Measurements from ENCODE around the gene PRDM11. TPM values are rescaled to one million over a fixed set of nuclear protein-coding genes. Genes with fewer than 3 reads are reported as not detected.

The PRDM11 gene
- total RNA-seq, 2 donors from 2014 or later, result 10.4 to 15.2 TPM

DNA sequence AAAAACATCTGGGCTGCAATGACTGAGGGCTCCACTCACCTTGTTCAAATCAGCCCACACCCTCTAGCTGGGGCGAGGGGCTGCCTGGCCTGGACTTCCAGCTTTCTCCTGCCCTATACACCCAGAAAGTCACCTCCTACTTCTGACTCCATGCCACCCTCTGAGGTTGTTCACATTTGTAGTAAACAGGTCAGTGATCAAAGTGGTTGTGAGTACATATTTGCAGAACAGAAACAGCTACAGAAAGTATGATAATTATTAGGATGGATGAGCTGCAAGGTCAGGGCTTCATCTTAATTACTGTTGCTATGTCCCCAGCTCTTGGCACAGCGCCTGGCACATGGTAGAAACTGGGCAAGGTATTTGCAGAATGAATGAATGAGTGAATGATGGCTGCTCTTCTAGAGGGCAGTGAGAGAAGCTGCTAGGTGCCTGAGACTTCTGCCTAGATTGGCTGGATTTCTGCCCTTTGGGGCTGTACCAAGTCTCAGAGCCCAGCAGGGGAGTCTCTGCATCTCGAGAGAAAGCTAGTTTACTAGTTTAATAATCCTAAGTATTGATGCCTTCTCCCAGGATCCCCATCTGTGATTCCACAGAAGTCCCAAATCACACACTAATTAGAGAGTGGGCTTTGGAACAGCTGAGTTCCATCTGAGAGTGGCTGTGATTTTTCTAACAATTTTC lies 103.7 kb downstream of the PRDM11 start:
- Histone ChIP-seq H3K27me3 (ENCODE audit: control insufficient read depth, insufficient read depth, low read length, poor library complexity, severe bottlenecking) (no peaks in the 10 kb centered on the region), H3K27ac (ENCODE audit: low read depth, low read length) (no peak overlapping the region), H3K36me3 (ENCODE audit: control insufficient read depth, insufficient read depth, low read length) (no peaks in the 10 kb centered on the region), H3K9me3 (ENCODE audit: control insufficient read depth, low read length) (no peaks in the 10 kb centered on the region), H3K4me1 (ENCODE audit: control insufficient read depth, insufficient read depth, low read length) (no peaks in the 10 kb centered on the region), H3K9ac (ENCODE audit: extremely low read depth, low read length, poor library complexity, severe bottlenecking) (no peak overlapping the region), H3K4me3 (ENCODE audit: low read length) (no peak overlapping the region)
- TF ChIP-seq, protein P1, sequence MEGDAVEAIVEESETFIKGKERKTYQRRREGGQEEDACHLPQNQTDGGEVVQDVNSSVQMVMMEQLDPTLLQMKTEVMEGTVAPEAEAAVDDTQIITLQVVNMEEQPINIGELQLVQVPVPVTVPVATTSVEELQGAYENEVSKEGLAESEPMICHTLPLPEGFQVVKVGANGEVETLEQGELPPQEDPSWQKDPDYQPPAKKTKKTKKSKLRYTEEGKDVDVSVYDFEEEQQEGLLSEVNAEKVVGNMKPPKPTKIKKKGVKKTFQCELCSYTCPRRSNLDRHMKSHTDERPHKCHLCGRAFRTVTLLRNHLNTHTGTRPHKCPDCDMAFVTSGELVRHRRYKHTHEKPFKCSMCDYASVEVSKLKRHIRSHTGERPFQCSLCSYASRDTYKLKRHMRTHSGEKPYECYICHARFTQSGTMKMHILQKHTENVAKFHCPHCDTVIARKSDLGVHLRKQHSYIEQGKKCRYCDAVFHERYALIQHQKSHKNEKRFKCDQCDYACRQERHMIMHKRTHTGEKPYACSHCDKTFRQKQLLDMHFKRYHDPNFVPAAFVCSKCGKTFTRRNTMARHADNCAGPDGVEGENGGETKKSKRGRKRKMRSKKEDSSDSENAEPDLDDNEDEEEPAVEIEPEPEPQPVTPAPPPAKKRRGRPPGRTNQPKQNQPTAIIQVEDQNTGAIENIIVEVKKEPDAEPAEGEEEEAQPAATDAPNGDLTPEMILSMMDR (conservative IDR thresholded peaks at IDR 0.05), result no peak
- WGBS, 2 experiments (ENCODE audit: insufficient coverage in 1 of 2, insufficient read length in 1 of 2), result 89% methylated on average over 3 of the region's 3 CpGs; no CpG with 5 or more reads in 1 of the 2 experiments
- H3K9me3 Mint-ChIP-seq, result no peaks in the 10 kb centered on the region
- no peaks in the 10 kb centered on the region for H3K36me3 Mint-ChIP-seq (ENCODE audit: low read depth)
- H3K27ac Mint-ChIP-seq, result no peak overlapping the region
- peaks cover 2% of the 10 kb centered on the region for H3K27me3 Mint-ChIP-seq (ENCODE audit: insufficient read depth)
- H3K4me3 Mint-ChIP-seq, result no peak overlapping the region
- peaks cover 2% of the 10 kb centered on the region for H3K4me1 Mint-ChIP-seq
- DNase-seq, result no peak

GRCh38 chr11:45252134-45252856 lies 105.9 kb downstream of the PRDM11 start:
- peak; percentile 96 for DNase-seq

DNA sequence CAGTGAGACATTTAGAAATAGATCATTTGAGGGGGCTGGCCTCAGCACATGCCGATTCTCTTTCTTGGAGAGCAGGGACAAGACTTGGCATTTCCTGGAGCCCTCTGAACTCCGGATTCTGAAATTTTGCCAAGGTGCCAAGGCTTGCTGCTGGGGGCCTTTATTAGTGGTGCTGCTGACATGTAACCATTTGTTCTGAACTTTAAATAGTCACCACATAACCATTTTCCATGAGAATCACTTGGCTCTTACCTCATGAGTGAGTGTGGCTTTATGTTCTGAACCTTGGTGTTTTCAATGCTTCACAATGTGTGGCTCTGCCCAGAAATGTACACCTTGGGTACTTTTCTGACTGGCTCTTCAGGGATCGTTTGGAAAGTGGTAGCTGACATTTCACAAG lies 106.4 kb downstream of the PRDM11 start:
- H3K9ac ChIP-seq (ENCODE audit: extremely low read depth, low read length, poor library complexity, severe bottlenecking), result no peak overlapping the region
- no peak overlapping the region for H3K4me3 ChIP-seq (ENCODE audit: low read length)
- Mint-ChIP-seq H3K9me3 (no peaks in the 10 kb centered on the region), H3K4me3 (no peak overlapping the region), H3K27me3 (ENCODE audit: insufficient read depth) (no peaks in the 10 kb centered on the region), H3K27ac (no peak overlapping the region), H3K4me1 (no peaks in the 10 kb centered on the region), H3K36me3 (ENCODE audit: low read depth) (no peaks in the 10 kb centered on the region)
- H3K27me3 ChIP-seq (ENCODE audit: control insufficient read depth, insufficient read depth, low read length, poor library complexity, severe bottlenecking), result no peaks in the 10 kb centered on the region
- no peak overlapping the region for H3K27ac ChIP-seq (ENCODE audit: low read depth, low read length)
- DNase-seq, result peak; percentile 24
- H3K4me1 ChIP-seq (ENCODE audit: control insufficient read depth, insufficient read depth, low read length), result no peaks in the 10 kb centered on the region
- 90 to 93% methylated on average over 2 to 3 of the region's 3 CpGs for WGBS, 2 experiments (ENCODE audit: insufficient coverage in 1 of 2, insufficient read length in 1 of 2)
- H3K9me3 ChIP-seq (ENCODE audit: control insufficient read depth, low read length), result no peaks in the 10 kb centered on the region
- TF ChIP-seq, protein P1 (conservative IDR thresholded peaks at IDR 0.05), result no peak
- no peaks in the 10 kb centered on the region for H3K36me3 ChIP-seq (ENCODE audit: control insufficient read depth, insufficient read depth, low read length)

More at GRCh38 chr11:45252134-45252856, 105.9 kb downstream of the PRDM11 start:
- Mint-ChIP-seq H3K4me3 (no peak overlapping the region), H3K27ac (no peak overlapping the region), H3K36me3 (ENCODE audit: low read depth) (no peaks in the 10 kb centered on the region), H3K27me3 (ENCODE audit: insufficient read depth) (no peaks in the 10 kb centered on the region), H3K9me3 (no peaks in the 10 kb centered on the region), H3K4me1 (no peaks in the 10 kb centered on the region)
- H3K9me3 ChIP-seq (ENCODE audit: control insufficient read depth, low read length), result no peaks in the 10 kb centered on the region
- H3K4me3 ChIP-seq (ENCODE audit: low read length), result no peak overlapping the region
- H3K9ac ChIP-seq (ENCODE audit: extremely low read depth, low read length, poor library complexity, severe bottlenecking), result no peak overlapping the region
- H3K27me3 ChIP-seq (ENCODE audit: control insufficient read depth, insufficient read depth, low read length, poor library complexity, severe bottlenecking), result no peaks in the 10 kb centered on the region
- H3K36me3 ChIP-seq (ENCODE audit: control insufficient read depth, insufficient read depth, low read length), result no peaks in the 10 kb centered on the region
- H3K4me1 ChIP-seq (ENCODE audit: control insufficient read depth, insufficient read depth, low read length), result no peaks in the 10 kb centered on the region
- TF ChIP-seq, protein P1 (conservative IDR thresholded peaks at IDR 0.05), result peak; percentile 96
- H3K27ac ChIP-seq (ENCODE audit: low read depth, low read length), result no peak overlapping the region
- WGBS, 2 experiments (ENCODE audit: insufficient coverage in 1 of 2, insufficient read length in 1 of 2), result 46 to 53% methylated on average over 13 to 22 of the region's 22 CpGs

Data from endodermal cell (in vitro differentiated cells).